NCI-H524 treated with DMSO at 0.1 percent for 48 hours (cell line): Measurements from ENCODE around the gene PLXNA4.

Source experiments
- DNase-seq: peaks from one replicate; lab custom pipeline; 2025; lab: John Stamatoyannopoulos, UW

The PLXNA4 gene

GRCh38 chr7:132140341-132140740, 435.9 kb downstream of the PLXNA4 start:
- no peak for DNase-seq

- no peak for DNase-seq
Observed at GRCh38 chr7:132138817-132139216, 437.5 kb downstream of the PLXNA4 start.

GRCh38 chr7:132137681-132138080, 438.6 kb downstream of the PLXNA4 start:
- no peak for DNase-seq

GRCh38 chr7:132135746-132136385, 440.4 kb downstream of the PLXNA4 start:
- no peak for DNase-seq

GRCh38 chr7:132134814-132135445, 441.3 kb downstream of the PLXNA4 start:
- DNase-seq = no peak

GRCh38 chr7:132133501-132133900, 442.8 kb downstream of the PLXNA4 start:
- no peak for DNase-seq

- DNase-seq = no peak
Observed at GRCh38 chr7:132131196-132131595, 445.1 kb downstream of the PLXNA4 start.

- no peak for DNase-seq
Observed at GRCh38 chr7:132130497-132130896, 445.8 kb downstream of the PLXNA4 start.

GRCh38 chr7:132125872-132126595, 450.2 kb downstream of the PLXNA4 start:
- DNase-seq = no peak

GRCh38 chr7:132125096-132125495, 451.2 kb downstream of the PLXNA4 start:
- no peak for DNase-seq

GRCh38 chr7:132124575-132124974, 451.7 kb downstream of the PLXNA4 start:
- no peak for DNase-seq

GRCh38 chr7:132123773-132124172, 452.5 kb downstream of the PLXNA4 start:
- DNase-seq = no peak

GRCh38 chr7:132122901-132123300, 453.4 kb downstream of the PLXNA4 start:
- no peak for DNase-seq

GRCh38 chr7:132121987-132122386, 454.3 kb downstream of the PLXNA4 start:
- DNase-seq = no peak

- DNase-seq = no peak
Observed at GRCh38 chr7:132118641-132119040, 457.6 kb downstream of the PLXNA4 start.

- no peak for DNase-seq
Observed at GRCh38 chr7:132117636-132118035, 458.6 kb downstream of the PLXNA4 start.

GRCh38 chr7:132117181-132117580, 459.1 kb downstream of the PLXNA4 start:
- no peak for DNase-seq

GRCh38 chr7:132116369-132116768, 459.9 kb downstream of the PLXNA4 start:
- no peak for DNase-seq

GRCh38 chr7:132115758-132116157, 460.5 kb downstream of the PLXNA4 start:
- no peak for DNase-seq

- DNase-seq = no peak
Observed at GRCh38 chr7:132115028-132115427, 461.2 kb downstream of the PLXNA4 start.

GRCh38 chr7:132114411-132114810, 461.9 kb downstream of the PLXNA4 start:
- DNase-seq = no peak

- peak; percentile 40 for DNase-seq
Observed at GRCh38 chr7:132113536-132114371, 462.5 kb downstream of the PLXNA4 start.
